Neuronal stem cell (in vitro differentiated cells): ENCODE measurements around the gene NPTX1.

Experiments
- DNase-seq: peaks from one replicate; pipeline ENCODE4 v3.0.0-alpha.2; 2013; ENCODE audit warnings: low spot score
- H2AFZ ChIP-seq: one replicate; pipeline ENCODE4 v1.6.1; 2013; ENCODE audit warnings: mild to moderate bottlenecking, low read length, inconsistent platforms
- H2AK5ac ChIP-seq: 2 replicates; pipeline ENCODE4 v1.6.1; 2013; ENCODE audit warnings: low read depth, mild to moderate bottlenecking, inconsistent platforms, low read length, moderate library complexity, mixed read lengths
- H2BK120ac ChIP-seq: 2 replicates; pipeline ENCODE4 v1.6.1; 2013; ENCODE audit warnings: low read depth, mild to moderate bottlenecking, inconsistent platforms, low read length, moderate library complexity, mixed read lengths
- H2BK12ac ChIP-seq: one replicate; pipeline ENCODE4 v1.6.1; 2013; ENCODE audit warnings: low read length, inconsistent platforms
- H2BK15ac ChIP-seq: 2 replicates; pipeline ENCODE4 v1.6.1; 2013; ENCODE audit warnings: mild to moderate bottlenecking, low read length, inconsistent platforms, mixed read lengths
- H2BK5ac ChIP-seq: one replicate; pipeline ENCODE4 v1.6.1; 2013; ENCODE audit warnings: inconsistent platforms, mild to moderate bottlenecking, low read length, moderate library complexity
- H3K14ac ChIP-seq: one replicate; pipeline ENCODE4 v1.6.1; 2013; ENCODE audit warnings: low read length, inconsistent platforms
- H3K18ac ChIP-seq: 2 replicates; pipeline ENCODE4 v1.6.1; 2013; ENCODE audit warnings: low read length, inconsistent platforms
- H3K23ac ChIP-seq: 2 replicates; pipeline ENCODE4 v1.6.1; 2013; ENCODE audit warnings: low read depth, mild to moderate bottlenecking, mixed read lengths, low read length, inconsistent platforms; ENCODE audit not compliant: poor library complexity
- H3K27ac ChIP-seq: replicated peaks from 3 replicates; pipeline ENCODE4 v1.5.1; 2013; ENCODE audit warnings: low read length, inconsistent platforms
- H3K27me3 ChIP-seq, 3 experiments: 2 replicates each; pipeline ENCODE4 v1.6.1; 2013; ENCODE audit warnings: low read length in 3 of 3, mild to moderate bottlenecking in 2 of 3, inconsistent platforms in 1 of 3, low read depth in 1 of 3, mixed read lengths in 1 of 3, moderate library complexity in 1 of 3; ENCODE audit not compliant: control insufficient read depth in 3 of 3, insufficient read depth in 3 of 3
- H3K36me3 ChIP-seq, 2 donors: replicated peaks in 1 of 2; 2 replicates each; pipeline ENCODE4 v1.6.1; 2013; ENCODE audit warnings: low read length in 2 of 2; ENCODE audit not compliant: control insufficient read depth in 2 of 2, insufficient read depth in 2 of 2
- H3K4ac ChIP-seq: 2 replicates; pipeline ENCODE4 v1.6.1; 2013; ENCODE audit warnings: inconsistent platforms, mild to moderate bottlenecking, low read length, moderate library complexity
- H3K4me1 ChIP-seq, 2 donors: 1 replicate in 1 of 2; 2 replicates in 1 of 2; pipeline ENCODE4 v1.6.1; 2013; ENCODE audit warnings: low read length in 2 of 2, low read depth in 1 of 2; ENCODE audit not compliant: control insufficient read depth in 2 of 2, insufficient read depth in 1 of 2
- H3K4me2 ChIP-seq: one replicate; pipeline ENCODE4 v1.6.1; 2013; ENCODE audit warnings: mild to moderate bottlenecking, low read length, inconsistent platforms; ENCODE audit not compliant: insufficient read depth, poor library complexity, severe bottlenecking
- H3K4me3 ChIP-seq, 2 donors: 2 replicates each; pipeline ENCODE4 v1.5.1; 2013; ENCODE audit warnings: low read length in 2 of 2, mild to moderate bottlenecking in 2 of 2, inconsistent platforms in 1 of 2, moderate library complexity in 1 of 2
- H3K79me1 ChIP-seq: one replicate; pipeline ENCODE4 v1.6.1; 2013; ENCODE audit warnings: low read depth, mild to moderate bottlenecking, inconsistent platforms, low read length, moderate library complexity
- H3K9ac ChIP-seq: one replicate; pipeline ENCODE4 v1.6.1; 2013; ENCODE audit warnings: mild to moderate bottlenecking, low read depth, low read length, inconsistent platforms; ENCODE audit not compliant: poor library complexity
- H3K9me3 ChIP-seq, 2 donors: replicated peaks in 1 of 2; 2 replicates each; pipeline versions ENCODE3 to v1.6.1; 2013; ENCODE audit warnings: low read length in 2 of 2, mild to moderate bottlenecking in 2 of 2, inconsistent platforms in 1 of 2, low read depth in 1 of 2, mixed read lengths in 1 of 2, moderate library complexity in 1 of 2; ENCODE audit not compliant: control insufficient read depth in 2 of 2, insufficient read depth in 1 of 2
- H4K8ac ChIP-seq: one replicate; pipeline ENCODE4 v1.6.1; 2013; ENCODE audit warnings: low read depth, mild to moderate bottlenecking, inconsistent platforms, low read length, moderate library complexity
- H4K91ac ChIP-seq: one replicate; pipeline ENCODE4 v1.6.1; 2013; ENCODE audit warnings: low read length, low read depth, mild to moderate bottlenecking, inconsistent platforms; ENCODE audit not compliant: poor library complexity
- WGBS, 2 donors: extraction: QIAGEN DNeasy Blood & Tissue Kit; methylation state at CpG; one replicate each; pipeline ENCODE4 v1.1.7; 2013; ENCODE audit warnings: missing lambda C conversion rate in 2 of 2, mixed read lengths in 1 of 2; ENCODE audit not compliant: insufficient read length in 2 of 2, insufficient replicate concordance in 1 of 2; ENCODE audit errors: extremely low coverage in 2 of 2; 5-methylcytosine and 5-hydroxymethylcytosine counted together

NPTX1 gene

DNA sequence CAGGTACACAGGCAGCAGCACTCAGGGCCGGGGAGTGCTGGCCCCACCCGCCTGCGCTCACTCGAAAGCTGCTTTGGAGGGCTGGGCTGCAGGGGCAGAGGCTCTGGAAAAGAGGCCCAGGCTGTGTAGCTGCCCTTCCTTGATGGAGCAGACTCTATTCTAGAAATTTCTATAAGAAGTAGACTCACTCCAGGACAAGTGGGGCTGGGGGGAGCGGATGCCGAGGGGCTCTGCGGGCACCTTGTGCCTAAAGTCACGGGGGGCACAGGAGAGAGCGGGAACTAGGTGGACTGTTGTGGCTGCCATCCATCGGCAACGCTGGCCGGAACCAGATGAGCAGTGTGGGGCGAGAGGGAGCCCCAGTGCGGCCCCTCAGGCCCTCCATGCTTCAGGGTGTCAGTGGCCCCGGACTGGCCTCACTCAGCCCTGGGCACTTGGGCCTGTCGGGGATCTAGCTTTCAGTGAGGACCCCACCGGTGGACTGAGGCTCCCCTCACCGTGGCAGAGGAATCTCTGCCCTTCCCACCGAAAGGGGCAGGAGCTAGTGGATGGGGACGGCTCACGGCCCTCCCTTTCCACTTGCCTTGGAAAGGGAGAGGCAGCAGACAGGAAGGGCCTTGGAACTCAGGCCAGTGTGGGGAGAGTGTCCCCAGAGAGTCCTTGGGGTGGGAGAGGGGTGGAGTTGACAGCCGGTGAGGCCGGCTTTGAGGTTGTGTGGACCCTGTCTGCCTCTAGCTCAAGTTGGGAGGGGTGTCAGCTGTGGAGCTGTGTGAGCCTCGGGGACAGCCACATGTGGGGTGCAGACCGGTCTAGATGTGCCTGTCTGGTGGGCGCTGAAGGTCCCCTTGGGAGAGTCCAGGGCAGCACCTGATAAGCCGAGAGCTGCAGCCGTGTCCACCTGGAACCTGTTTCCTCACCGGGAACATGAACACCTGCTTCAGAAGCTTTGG is 44.9 kb downstream of the NPTX1 start:
- no CpG with 5 or more reads among the region's 29 CpGs for WGBS, 2 donors
- H3K9me3 ChIP-seq: no peaks in the 10 kb centered on the region
- no peak overlapping the region for H4K8ac ChIP-seq
- H3K27me3 ChIP-seq: no peaks in the 10 kb centered on the region
- no peak overlapping the region for H3K23ac ChIP-seq
- no peaks in the 10 kb centered on the region for H3K36me3 ChIP-seq
- H3K79me1 ChIP-seq: peaks cover 2% of the 10 kb centered on the region
- H2AK5ac ChIP-seq: no peak overlapping the region
- peak overlapping the region; percentile 19 for H2BK5ac ChIP-seq
- no peak overlapping the region for H4K91ac ChIP-seq
- H3K4ac ChIP-seq: no peak overlapping the region
- no peak overlapping the region for H3K4me3 ChIP-seq
- DNase-seq: no peak
- H3K4me2 ChIP-seq: no peak overlapping the region
- no peak overlapping the region for H2AFZ ChIP-seq
- H3K4me1 ChIP-seq: peaks cover 0 to 1% of the 10 kb centered on the region in 2 donors
- no peak overlapping the region for H3K14ac ChIP-seq
- H3K9ac ChIP-seq: no peak overlapping the region
- no peak overlapping the region for H2BK120ac ChIP-seq
- H2BK15ac ChIP-seq: no peak overlapping the region
- H3K27ac ChIP-seq: no peak overlapping the region
- no peak overlapping the region for H2BK12ac ChIP-seq
- H3K18ac ChIP-seq: no peak overlapping the region

DNA sequence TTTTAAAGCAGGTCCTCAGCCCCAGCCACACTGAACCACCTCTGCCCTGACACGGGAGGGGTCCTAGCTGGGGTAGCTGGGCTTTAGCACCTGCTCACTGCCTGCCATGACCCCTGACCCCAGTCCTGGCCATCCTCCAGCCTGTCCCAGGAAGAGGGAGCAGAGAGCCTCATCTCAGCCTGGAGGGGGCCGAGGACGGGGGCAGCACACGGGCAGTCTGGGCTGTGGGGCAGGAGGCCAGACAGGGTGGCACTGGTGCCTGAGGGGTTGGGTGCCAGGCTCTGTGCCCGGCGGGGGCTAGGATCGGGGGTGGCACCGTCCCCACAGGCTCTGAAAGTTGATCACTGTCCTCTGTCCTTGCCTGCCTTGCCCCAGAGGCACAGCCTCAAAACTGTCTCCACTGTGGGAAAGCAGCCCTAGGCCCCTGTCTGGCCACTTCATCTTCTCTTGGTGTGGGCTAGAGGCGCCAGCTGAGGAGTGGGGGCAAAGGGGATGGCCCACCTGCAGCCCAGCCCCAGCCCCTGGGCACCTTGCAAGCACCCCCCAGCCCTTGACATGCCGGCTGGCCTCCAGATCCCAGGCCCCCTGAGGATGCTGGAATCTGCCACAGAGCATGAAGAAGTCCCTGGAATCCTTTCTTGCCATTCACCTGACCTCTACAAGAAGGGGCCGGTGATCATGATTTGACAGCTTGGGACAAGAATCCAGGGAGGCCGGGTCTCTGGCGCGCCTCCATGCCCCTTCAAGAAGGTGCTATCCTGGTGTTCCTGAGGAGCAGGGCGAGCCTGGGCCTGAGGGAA is 45.8 kb downstream of the NPTX1 start:
- H3K9ac ChIP-seq: peak overlapping the region; percentile 30
- no peak overlapping the region for H3K14ac ChIP-seq
- H2BK12ac ChIP-seq: no peak overlapping the region
- no peak overlapping the region for H3K18ac ChIP-seq
- no peaks in the 10 kb centered on the region for H3K27me3 ChIP-seq
- H2BK5ac ChIP-seq: peak overlapping the region; percentile 19
- no peak overlapping the region for H3K4me2 ChIP-seq
- peaks cover 0 to 1% of the 10 kb centered on the region in 2 donors for H3K4me1 ChIP-seq
- no peak overlapping the region for H2AFZ ChIP-seq
- DNase-seq: no peak
- no peak overlapping the region for H2AK5ac ChIP-seq
- H4K8ac ChIP-seq: no peak overlapping the region
- no peaks in the 10 kb centered on the region for H3K9me3 ChIP-seq
- no peak overlapping the region for H3K4ac ChIP-seq
- peaks cover 2% of the 10 kb centered on the region for H3K79me1 ChIP-seq
- H3K23ac ChIP-seq: no peak overlapping the region
- no peak overlapping the region for H2BK120ac ChIP-seq
- no CpG with 5 or more reads among the region's 15 CpGs for WGBS, 2 donors
- no peak overlapping the region for H3K27ac ChIP-seq
- H3K36me3 ChIP-seq: no peaks in the 10 kb centered on the region
- H3K4me3 ChIP-seq: no peak overlapping the region
- no peak overlapping the region for H4K91ac ChIP-seq
- H2BK15ac ChIP-seq: no peak overlapping the region

DNA sequence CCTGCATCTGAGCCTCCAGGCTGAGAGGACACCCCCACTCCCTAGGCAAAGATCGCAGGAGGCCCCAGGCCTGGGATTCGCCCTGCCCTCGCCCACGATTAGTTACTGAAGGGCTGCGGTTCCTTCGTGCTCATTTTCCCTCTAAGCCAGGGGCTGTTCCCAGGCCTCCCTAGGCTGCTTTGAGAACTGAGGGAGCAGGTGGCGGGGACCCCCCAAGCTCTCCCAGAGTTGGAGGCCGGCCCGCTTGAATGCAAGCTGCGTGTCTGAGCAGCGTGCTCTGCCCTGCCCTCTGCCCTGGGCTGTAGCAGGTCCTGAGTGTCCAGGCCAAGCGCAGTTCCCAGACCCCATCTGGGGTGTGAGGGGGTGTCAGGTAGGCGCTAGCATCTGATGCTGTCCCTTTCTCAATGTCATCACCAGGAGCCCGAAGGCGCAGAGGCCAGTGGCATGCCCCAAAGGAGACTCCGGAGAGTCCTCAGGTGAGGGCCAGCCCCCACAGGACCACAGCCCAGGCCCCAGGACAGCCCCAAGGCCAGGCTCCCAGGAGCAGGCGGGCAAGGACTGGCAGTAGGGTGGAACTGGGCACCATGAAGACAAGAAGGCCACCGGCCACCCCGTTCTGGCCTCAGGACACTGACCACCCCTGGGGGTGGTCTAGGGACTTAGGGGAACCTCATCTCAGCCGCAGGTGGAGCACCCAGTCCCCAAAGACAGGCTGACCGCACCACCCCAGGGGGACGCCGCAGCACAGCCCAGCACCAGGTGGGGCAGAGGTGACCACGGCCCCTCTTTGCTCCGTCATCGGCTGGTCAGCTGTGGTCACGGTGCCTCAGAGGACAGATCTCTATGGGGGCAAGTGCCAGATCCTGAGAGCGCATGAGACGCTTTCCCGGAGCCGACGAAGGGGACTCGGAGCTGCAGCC is 46.8 kb downstream of the NPTX1 start:
- no peak overlapping the region for H2BK12ac ChIP-seq
- no peaks in the 10 kb centered on the region for H3K36me3 ChIP-seq
- H3K9me3 ChIP-seq: no peaks in the 10 kb centered on the region
- no peak overlapping the region for H2AK5ac ChIP-seq
- no CpG with 5 or more reads among the region's 33 CpGs for WGBS, 2 donors
- H2BK120ac ChIP-seq: no peak overlapping the region
- H3K9ac ChIP-seq: no peak overlapping the region
- DNase-seq: no peak
- no peak overlapping the region for H3K4me3 ChIP-seq
- H4K91ac ChIP-seq: no peak overlapping the region
- H2BK5ac ChIP-seq: no peak overlapping the region
- H3K27ac ChIP-seq: no peak overlapping the region
- H3K18ac ChIP-seq: no peak overlapping the region
- H3K23ac ChIP-seq: peak overlapping the region; percentile 73
- no peaks in the 10 kb centered on the region for H3K27me3 ChIP-seq
- no peak overlapping the region for H2AFZ ChIP-seq
- peak overlapping the region; percentile 56 for H3K14ac ChIP-seq
- H2BK15ac ChIP-seq: no peak overlapping the region
- peaks cover 0 to 1% of the 10 kb centered on the region in 2 donors for H3K4me1 ChIP-seq
- H4K8ac ChIP-seq: no peak overlapping the region
- H3K79me1 ChIP-seq: peaks cover 2% of the 10 kb centered on the region
- no peak overlapping the region for H3K4me2 ChIP-seq
- no peak overlapping the region for H3K4ac ChIP-seq
